Inflammatory macrophage treated with lipopolysaccharide for 1 hour (primary cell): ENCODE data around the gene SUDS3.

Experiments
- DNase-seq, 2 donors: peaks; one replicate each; pipeline ENCODE4 v3.0.0-alpha.2; 2020 to 2022

The SUDS3 gene

DNA sequence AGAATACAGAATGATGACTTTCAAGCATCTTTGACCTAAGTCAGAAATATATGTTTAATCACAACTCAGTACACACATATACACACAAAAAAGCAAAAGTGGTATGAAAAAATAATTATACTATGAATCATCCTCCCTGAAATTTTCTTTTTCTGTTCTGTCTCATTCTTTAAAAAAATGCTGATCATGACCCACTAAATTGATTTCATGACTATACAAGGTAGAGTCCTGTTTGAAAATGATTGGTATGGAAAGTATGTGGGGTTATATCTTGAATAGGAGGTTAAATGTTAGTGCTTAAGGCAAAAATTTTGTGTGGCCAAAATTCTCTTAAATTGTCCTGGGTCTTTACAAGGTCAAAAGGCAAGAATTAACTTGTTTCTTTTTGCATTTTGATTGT lies 80.4 kb downstream of the SUDS3 start:
- DNase-seq, result no peak

DNA sequence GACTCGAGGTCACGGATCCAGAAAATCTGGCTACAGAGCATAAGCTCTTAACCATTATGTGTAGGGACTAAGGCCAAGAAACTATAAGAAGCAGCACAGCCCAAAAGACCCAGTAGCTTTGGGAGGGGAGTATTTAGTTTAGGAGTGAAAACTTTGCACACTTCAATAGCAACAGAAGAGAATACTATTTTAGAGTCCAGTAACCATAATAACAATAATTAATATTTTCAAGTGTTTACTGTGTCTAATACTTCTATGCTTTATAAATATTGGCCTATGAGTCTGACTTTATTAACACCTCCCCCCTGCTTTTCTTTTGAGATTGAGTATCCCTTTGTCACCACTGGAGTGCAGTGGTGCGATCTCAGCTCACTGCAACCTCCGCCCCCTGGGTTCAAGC lies 82.8 kb downstream of the SUDS3 start:
- DNase-seq, result no peak

DNA sequence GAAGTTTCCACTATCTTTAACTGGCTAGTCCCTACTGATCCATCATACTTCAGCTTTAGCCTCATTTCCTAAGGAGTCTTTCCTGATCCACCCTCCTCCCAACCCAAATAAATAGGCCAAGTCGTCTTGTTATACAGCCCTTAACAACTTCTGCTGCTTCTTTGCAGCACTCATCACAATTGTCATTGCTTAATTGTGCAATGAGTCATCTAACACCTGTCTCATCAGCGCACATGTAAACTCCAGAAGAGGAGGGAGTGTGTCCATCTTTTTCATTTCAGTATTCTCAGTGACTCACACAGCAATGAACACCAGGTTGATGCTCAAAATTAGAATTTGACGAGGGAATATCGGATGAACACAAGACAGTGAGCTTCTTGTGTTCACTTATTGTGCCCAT lies 87.3 kb downstream of the SUDS3 start:
- DNase-seq, result no peak

DNA sequence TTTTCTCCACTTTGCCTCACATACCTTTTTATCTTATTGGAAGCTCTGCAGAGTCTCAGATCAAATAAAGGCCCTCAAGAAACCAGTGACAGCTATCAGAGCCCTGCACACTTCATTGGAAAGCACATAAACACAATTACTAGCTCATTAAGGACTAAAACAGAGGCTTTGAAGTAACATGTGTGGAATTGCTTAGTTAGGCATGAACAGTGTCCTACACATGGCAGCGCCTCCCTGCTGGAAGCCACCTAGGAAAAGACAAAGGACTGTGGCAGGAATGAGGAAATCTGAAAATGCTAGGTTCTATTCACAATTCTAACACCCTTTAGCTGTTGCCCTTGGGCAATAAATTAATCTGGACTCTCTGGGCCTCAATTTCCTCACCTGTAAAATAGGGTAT lies 89.4 kb downstream of the SUDS3 start:
- no peak for DNase-seq
